SK-N-MC (cell line): ENCODE data around the gene IPMK.

Source experiments
- EZH2 ChIP-seq: fragments of 200-600 bp; sonication (generic); IDR thresholded peaks from one replicate; pipeline ENCODE4 v1.6.1; 2017; ENCODE audit warnings: antibody characterized with exemption
- FOXP2 ChIP-seq: optimal IDR thresholded peaks from 2 replicates; pipeline ENCODE3; 2011; ENCODE audit warnings: mild to moderate bottlenecking, moderate library complexity; ENCODE audit not compliant: insufficient read depth; ENCODE audit errors: extremely low read length, control extremely low read depth
- POLR2AphosphoS5 ChIP-seq: IDR thresholded peaks from 2 replicates; pipeline ENCODE4 v1.6.1; 2012; ENCODE audit warnings: mild to moderate bottlenecking, low read depth, low read length, borderline replicate concordance

DNA sequence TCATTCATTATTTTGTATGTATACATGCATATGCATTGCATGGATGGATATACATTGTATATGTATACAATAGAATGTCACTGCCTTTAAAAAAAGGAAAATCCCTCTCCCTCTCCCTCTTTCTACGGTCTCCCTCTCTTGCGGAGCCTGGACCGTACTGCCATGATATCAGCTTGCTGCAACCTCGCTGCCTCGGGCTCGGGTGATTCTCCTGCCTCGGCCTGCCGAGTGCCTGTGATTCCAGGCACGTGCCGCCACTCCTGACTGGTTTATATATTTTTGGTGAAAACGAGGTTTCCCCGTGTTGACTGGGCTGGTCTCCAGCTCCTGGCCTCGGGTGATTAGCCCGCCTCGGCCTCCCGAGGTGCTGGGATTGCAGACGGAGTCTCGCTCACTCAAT lies 24.4 kb downstream of the IPMK start:
- TF ChIP-seq POLR2AphosphoS5 (no peak), EZH2 (no peak), FOXP2 (no peak)
